A549 (cell line): ENCODE results near the gene SORCS1.

Experiments used
- JUN ChIP-seq, 2 experiments: fragments of >200 bp; sonication (Bioruptor Twin); formaldehyde crosslinking; IDR thresholded peaks; 2 replicates in 1 of 2; 3 replicates in 1 of 2; pipeline ENCODE4 v1.6.1; 2016 to 2017
- JUNB ChIP-seq: fragments of >200 bp; sonication (Bioruptor Twin); formaldehyde crosslinking; IDR thresholded peaks from 2 replicates; pipeline ENCODE4 v1.6.1; 2016
- MAFK ChIP-seq: fragments of 450-650 bp; IDR thresholded peaks from 2 replicates; pipeline ENCODE4 v1.6.1; 2014; ENCODE audit not compliant: partially characterized antibody
- RAD21 ChIP-seq, 2 experiments: fragments of >200 bp in 1 of 2; sonication (Bioruptor Twin) in 1 of 2; formaldehyde crosslinking in 1 of 2; IDR thresholded peaks in 1 of 2; conservative IDR thresholded peaks in 1 of 2; 2 replicates in 1 of 2; 3 replicates in 1 of 2; pipeline ENCODE4 v1.6.1; 2012 to 2018; ENCODE audit warnings: inconsistent platforms in 1 of 2
- TF ChIP-seq, protein P1 (sequence below): fragments of >200 bp; sonication (Bioruptor Twin); formaldehyde crosslinking; IDR thresholded peaks from 3 replicates; pipeline ENCODE4 v1.5.1; 2016
- TF ChIP-seq, protein P2 (sequence below): IDR thresholded peaks from 2 replicates; pipeline ENCODE4 v1.6.1; 2012

DNA sequence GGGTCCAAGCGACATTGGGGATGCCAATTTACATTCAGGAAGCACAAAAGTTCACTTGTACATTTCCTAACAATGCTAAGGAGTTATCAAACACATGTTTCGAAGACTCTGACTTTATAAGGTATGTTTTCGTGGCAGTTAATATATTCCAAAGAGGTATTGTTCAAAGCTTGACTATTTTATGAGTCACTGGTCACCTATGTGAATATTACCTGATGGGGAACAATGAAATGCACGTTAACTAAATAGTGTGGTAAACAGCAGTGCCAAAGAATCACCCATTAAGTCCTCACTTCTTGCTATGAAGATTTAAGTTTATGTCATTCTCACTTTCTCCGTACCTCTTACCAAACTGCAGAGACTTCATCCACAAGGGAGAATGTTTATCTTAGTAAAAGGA is 550.2 kb downstream of the SORCS1 start:
- no peak for TF ChIP-seq MAFK
- TF ChIP-seq, protein P1, sequence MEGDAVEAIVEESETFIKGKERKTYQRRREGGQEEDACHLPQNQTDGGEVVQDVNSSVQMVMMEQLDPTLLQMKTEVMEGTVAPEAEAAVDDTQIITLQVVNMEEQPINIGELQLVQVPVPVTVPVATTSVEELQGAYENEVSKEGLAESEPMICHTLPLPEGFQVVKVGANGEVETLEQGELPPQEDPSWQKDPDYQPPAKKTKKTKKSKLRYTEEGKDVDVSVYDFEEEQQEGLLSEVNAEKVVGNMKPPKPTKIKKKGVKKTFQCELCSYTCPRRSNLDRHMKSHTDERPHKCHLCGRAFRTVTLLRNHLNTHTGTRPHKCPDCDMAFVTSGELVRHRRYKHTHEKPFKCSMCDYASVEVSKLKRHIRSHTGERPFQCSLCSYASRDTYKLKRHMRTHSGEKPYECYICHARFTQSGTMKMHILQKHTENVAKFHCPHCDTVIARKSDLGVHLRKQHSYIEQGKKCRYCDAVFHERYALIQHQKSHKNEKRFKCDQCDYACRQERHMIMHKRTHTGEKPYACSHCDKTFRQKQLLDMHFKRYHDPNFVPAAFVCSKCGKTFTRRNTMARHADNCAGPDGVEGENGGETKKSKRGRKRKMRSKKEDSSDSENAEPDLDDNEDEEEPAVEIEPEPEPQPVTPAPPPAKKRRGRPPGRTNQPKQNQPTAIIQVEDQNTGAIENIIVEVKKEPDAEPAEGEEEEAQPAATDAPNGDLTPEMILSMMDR: no peak
- TF ChIP-seq, protein P2, sequence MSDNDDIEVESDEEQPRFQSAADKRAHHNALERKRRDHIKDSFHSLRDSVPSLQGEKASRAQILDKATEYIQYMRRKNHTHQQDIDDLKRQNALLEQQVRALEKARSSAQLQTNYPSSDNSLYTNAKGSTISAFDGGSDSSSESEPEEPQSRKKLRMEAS: no peak
- no peak for TF ChIP-seq JUN (IDR thresholded peaks at IDR 0.05)
- TF ChIP-seq JUNB: no peak
- no peak for TF ChIP-seq RAD21 (conservative IDR thresholded peaks at IDR 0.05 in 1 of 2, IDR thresholded peaks at IDR 0.05 in 1 of 2)
